DND-41 (cell line): ENCODE measurements around the gene PTPN12.

ENCODE experiments used
- ATAC-seq: fragments of 200-7000 bp; cut with Tn5 transposase; 3 replicates; pipeline ENCODE4 v1.9.1; 2021; ENCODE audit warnings: low read depth; ENCODE audit not compliant: insufficient read depth
- DNase-seq: peaks from one replicate; pipeline ENCODE4 v3.0.0-alpha.2; 2020
- H2AFZ ChIP-seq: 2 replicates; pipeline ENCODE4 v1.6.0; 2012; ENCODE audit warnings: low read depth, low read length
- H3K27ac ChIP-seq: 2 replicates; pipeline ENCODE4 v1.5.1; 2012; ENCODE audit warnings: low read length, inconsistent platforms
- H3K27me3 ChIP-seq: fragments of 200-600 bp; sonication (generic); 2 replicates; pipeline ENCODE4 v1.6.0; 2012; ENCODE audit warnings: low read length, mild to moderate bottlenecking, inconsistent platforms; ENCODE audit not compliant: insufficient read depth, poor library complexity
- H3K36me3 ChIP-seq: 2 replicates; pipeline ENCODE4 v1.5.1; 2012; ENCODE audit warnings: low read length, inconsistent platforms; ENCODE audit not compliant: insufficient read depth
- H3K4me1 ChIP-seq: 2 replicates; pipeline ENCODE4 v1.5.1; 2012; ENCODE audit warnings: mild to moderate bottlenecking, low read length; ENCODE audit not compliant: insufficient read depth
- H3K4me2 ChIP-seq: 2 replicates; pipeline ENCODE4 v1.6.0; 2012; ENCODE audit warnings: mild to moderate bottlenecking, moderate library complexity, low read length, inconsistent platforms; ENCODE audit not compliant: insufficient read depth
- H3K4me3 ChIP-seq, 2 experiments: fragments of 200-600 bp in 1 of 2; shearing (Covaris generic) in 1 of 2; 2 replicates each; pipeline ENCODE4 v1.5.1; 2012 to 2016; ENCODE audit warnings: inconsistent platforms in 2 of 2, low read length in 2 of 2, mild to moderate bottlenecking in 2 of 2, low read depth in 1 of 2, moderate library complexity in 1 of 2
- H3K79me2 ChIP-seq: 2 replicates; pipeline ENCODE4 v1.6.0; 2012; ENCODE audit warnings: low read length, inconsistent platforms; ENCODE audit not compliant: insufficient read depth
- H3K9ac ChIP-seq: 2 replicates; pipeline ENCODE4 v1.6.0; 2012; ENCODE audit warnings: low read depth, mild to moderate bottlenecking, inconsistent platforms, low read length, moderate library complexity
- H3K9me3 ChIP-seq: 2 replicates; pipeline ENCODE4 v1.5.1; 2012; ENCODE audit warnings: low read length, moderate library complexity, mild to moderate bottlenecking, inconsistent platforms; ENCODE audit not compliant: insufficient read depth, severe bottlenecking
- H4K20me1 ChIP-seq: 2 replicates; pipeline ENCODE4 v1.6.0; 2012; ENCODE audit warnings: low read length; ENCODE audit not compliant: insufficient read depth
- EZH2 ChIP-seq: IDR thresholded peaks from 3 replicates; pipeline ENCODE4 v1.6.1; 2012; ENCODE audit warnings: borderline replicate concordance, low read depth, mild to moderate bottlenecking, moderate library complexity, low read length, inconsistent platforms; ENCODE audit not compliant: severe bottlenecking
- TF ChIP-seq, protein P1 (sequence below): IDR thresholded peaks from 2 replicates; pipeline ENCODE4 v1.5.1; 2012; ENCODE audit warnings: borderline replicate concordance, low read length, moderate library complexity, mild to moderate bottlenecking; ENCODE audit not compliant: poor library complexity, severe bottlenecking; ENCODE audit errors: extremely low read depth

PTPN12 gene

GRCh38 chr7:77667459-77668086 lies 130.5 kb downstream of the PTPN12 start:
- Histone ChIP-seq H3K79me2 (no peaks in the 10 kb centered on the region), H3K27me3 (no peaks in the 10 kb centered on the region), H3K4me1 (no peaks in the 10 kb centered on the region), H3K9me3 (no peaks in the 10 kb centered on the region), H3K4me2 (no peak overlapping the region), H4K20me1 (no peaks in the 10 kb centered on the region), H3K4me3 (no peak overlapping the region), H3K27ac (no peak overlapping the region), H3K9ac (no peak overlapping the region), H2AFZ (no peak overlapping the region), H3K36me3 (no peaks in the 10 kb centered on the region)
- TF ChIP-seq, protein P1, sequence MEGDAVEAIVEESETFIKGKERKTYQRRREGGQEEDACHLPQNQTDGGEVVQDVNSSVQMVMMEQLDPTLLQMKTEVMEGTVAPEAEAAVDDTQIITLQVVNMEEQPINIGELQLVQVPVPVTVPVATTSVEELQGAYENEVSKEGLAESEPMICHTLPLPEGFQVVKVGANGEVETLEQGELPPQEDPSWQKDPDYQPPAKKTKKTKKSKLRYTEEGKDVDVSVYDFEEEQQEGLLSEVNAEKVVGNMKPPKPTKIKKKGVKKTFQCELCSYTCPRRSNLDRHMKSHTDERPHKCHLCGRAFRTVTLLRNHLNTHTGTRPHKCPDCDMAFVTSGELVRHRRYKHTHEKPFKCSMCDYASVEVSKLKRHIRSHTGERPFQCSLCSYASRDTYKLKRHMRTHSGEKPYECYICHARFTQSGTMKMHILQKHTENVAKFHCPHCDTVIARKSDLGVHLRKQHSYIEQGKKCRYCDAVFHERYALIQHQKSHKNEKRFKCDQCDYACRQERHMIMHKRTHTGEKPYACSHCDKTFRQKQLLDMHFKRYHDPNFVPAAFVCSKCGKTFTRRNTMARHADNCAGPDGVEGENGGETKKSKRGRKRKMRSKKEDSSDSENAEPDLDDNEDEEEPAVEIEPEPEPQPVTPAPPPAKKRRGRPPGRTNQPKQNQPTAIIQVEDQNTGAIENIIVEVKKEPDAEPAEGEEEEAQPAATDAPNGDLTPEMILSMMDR: no peak
- no peak for TF ChIP-seq EZH2
- no peak for DNase-seq
- no peak for ATAC-seq

DNA sequence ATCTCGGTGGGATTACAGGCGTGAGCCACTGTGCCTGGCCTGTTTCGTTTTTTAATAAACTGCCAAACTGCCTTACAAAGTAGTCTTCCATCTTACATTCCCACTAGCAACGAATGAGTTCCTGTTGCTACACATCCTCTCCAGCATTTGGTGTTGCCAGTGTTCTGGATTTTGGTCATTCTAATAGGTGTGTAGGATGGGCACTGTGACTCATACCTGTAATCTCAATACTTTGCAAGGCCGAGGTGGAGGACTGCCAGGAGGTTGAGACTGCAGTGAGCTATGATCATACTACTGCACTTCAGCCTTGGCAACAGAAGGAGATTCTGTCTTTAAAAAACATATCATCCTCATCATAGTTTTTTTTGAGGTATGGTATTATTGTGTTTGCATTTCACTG lies 137.8 kb downstream of the PTPN12 start:
- no peak overlapping the region for H3K4me2 ChIP-seq
- ATAC-seq (no peak), DNase-seq (no peak)
- H3K9me3 ChIP-seq: no peaks in the 10 kb centered on the region
- no peak overlapping the region for H3K9ac ChIP-seq
- no peak overlapping the region for H3K27ac ChIP-seq
- no peaks in the 10 kb centered on the region for H3K79me2 ChIP-seq
- TF ChIP-seq, protein P1: no peak
- TF ChIP-seq EZH2: no peak
- H3K4me3 ChIP-seq: no peak overlapping the region
- no peaks in the 10 kb centered on the region for H3K36me3 ChIP-seq
- no peaks in the 10 kb centered on the region for H3K27me3 ChIP-seq
- no peaks in the 10 kb centered on the region for H3K4me1 ChIP-seq
- H4K20me1 ChIP-seq: no peaks in the 10 kb centered on the region
- H2AFZ ChIP-seq: no peak overlapping the region

- Histone ChIP-seq H3K36me3 (peaks cover 15% of the 10 kb centered on the region; the same call in 1 of the 2 replicates), H3K27me3 (no peaks in the 10 kb centered on the region), H3K4me3 (no peak overlapping the region), H3K79me2 (no peaks in the 10 kb centered on the region), H3K4me1 (no peaks in the 10 kb centered on the region), H3K27ac (no peak overlapping the region), H3K4me2 (no peak overlapping the region), H2AFZ (no peak overlapping the region), H4K20me1 (no peaks in the 10 kb centered on the region), H3K9me3 (no peaks in the 10 kb centered on the region), H3K9ac (no peak overlapping the region)
- DNase-seq (no peak), ATAC-seq (no peak)
- TF ChIP-seq, protein P1: no peak
- TF ChIP-seq EZH2: no peak
Observed at GRCh38 chr7:77679608-77680007, 142.5 kb downstream of the PTPN12 start.
